GM23338 (cell line): Measurements from ENCODE around the gene EXOC6. TPM values are rescaled to one million over a fixed set of nuclear protein-coding genes. Genes with fewer than 3 reads are reported as not detected.

Experiments
- ATAC-seq: fragments of 200-7000 bp; cut with Tn5 transposase; 3 replicates; pipeline ENCODE4 v1.9.1; 2020
- DNase-seq: peaks from one replicate; pipeline ENCODE4 v3.0.0-alpha.2; 2015; ENCODE audit warnings: low spot score
- H2AFZ ChIP-seq: fragments of 200-600 bp; sonication (generic); 2 replicates; pipeline ENCODE4 v1.8.0; 2016; ENCODE audit warnings: antibody characterized with exemption, mild to moderate bottlenecking, moderate library complexity
- H3F3A ChIP-seq: fragments of 200-600 bp; sonication (generic); replicated peaks from 2 replicates; pipeline ENCODE4 v1.8.0; 2017; ENCODE audit warnings: antibody characterized with exemption, mixed run types, low read depth
- H3K27ac ChIP-seq: fragments of 200-600 bp; sonication (generic); 2 replicates; pipeline ENCODE4 v1.6.1; 2016; ENCODE audit warnings: low read depth
- H3K27me3 ChIP-seq: fragments of 200-600 bp; sonication (generic); 2 replicates; pipeline ENCODE4 v1.8.0; 2016; ENCODE audit warnings: mild to moderate bottlenecking, mixed run types, moderate library complexity; ENCODE audit not compliant: insufficient read depth
- H3K36me3 ChIP-seq: fragments of 200-600 bp; sonication (generic); 2 replicates; pipeline ENCODE4 v1.8.0; 2016; ENCODE audit warnings: mild to moderate bottlenecking; ENCODE audit not compliant: insufficient read depth
- H3K4me1 ChIP-seq: fragments of 200-600 bp; sonication (generic); 2 replicates; pipeline ENCODE4 v1.8.0; 2016; ENCODE audit warnings: mild to moderate bottlenecking, moderate library complexity; ENCODE audit not compliant: insufficient read depth
- H3K4me2 ChIP-seq: fragments of 200-600 bp; sonication (generic); 2 replicates; pipeline ENCODE4 v1.7.1; 2017; ENCODE audit warnings: mixed run types
- H3K4me3 ChIP-seq: fragments of 200-600 bp; sonication (generic); 2 replicates; pipeline ENCODE4 v1.6.1; 2016; ENCODE audit warnings: mixed run types
- H3K79me2 ChIP-seq: fragments of 200-600 bp; sonication (generic); replicated peaks from 2 replicates; pipeline ENCODE4 v1.8.0; 2017; ENCODE audit warnings: mild to moderate bottlenecking; ENCODE audit not compliant: insufficient read depth
- H3K9me2 ChIP-seq: fragments of 200-600 bp; sonication (generic); 2 replicates; pipeline ENCODE4 v1.8.0; 2017; ENCODE audit not compliant: insufficient read depth
- H4K20me1 ChIP-seq: fragments of 200-600 bp; sonication (generic); replicated peaks from 2 replicates; pipeline ENCODE4 v1.8.0; 2017; ENCODE audit warnings: mild to moderate bottlenecking; ENCODE audit not compliant: insufficient read depth
- H3K27ac Mint-ChIP-seq: 2 replicates; pipeline ENCODE4 v1.8.0; 2020; ENCODE audit warnings: inconsistent platforms, mild to moderate bottlenecking, moderate library complexity, mixed read lengths
- H3K27me3 Mint-ChIP-seq: 3 replicates; pipeline ENCODE4 v1.8.0; 2022; ENCODE audit warnings: low read depth, mild to moderate bottlenecking, moderate library complexity, mixed read lengths, inconsistent platforms; ENCODE audit not compliant: insufficient read depth, poor library complexity
- H3K36me3 Mint-ChIP-seq: 3 replicates; pipeline ENCODE4 v1.8.0; 2021; ENCODE audit warnings: low read depth, mild to moderate bottlenecking, inconsistent platforms, moderate library complexity, mixed read lengths
- H3K4me1 Mint-ChIP-seq: 3 replicates; pipeline ENCODE4 v1.8.0; 2020; ENCODE audit warnings: mild to moderate bottlenecking, inconsistent platforms, mixed read lengths
- H3K4me3 Mint-ChIP-seq: 3 replicates; pipeline ENCODE4 v1.8.0; 2021; ENCODE audit warnings: moderate library complexity, mild to moderate bottlenecking, inconsistent platforms, mixed read lengths
- H3K9me3 Mint-ChIP-seq: 3 replicates; pipeline ENCODE4 v1.8.0; 2020; ENCODE audit warnings: moderate library complexity, mild to moderate bottlenecking, inconsistent platforms, mixed read lengths
- EZH2 ChIP-seq: fragments of 200-600 bp; sonication (generic); IDR thresholded peaks from one replicate; pipeline ENCODE4 v1.8.0; 2017; ENCODE audit warnings: antibody characterized with exemption, mild to moderate bottlenecking, low read depth; ENCODE audit not compliant: unreplicated experiment
- EZH2phosphoT487 ChIP-seq: fragments of 200-600 bp; sonication (generic); IDR thresholded peaks from one replicate; pipeline ENCODE4 v1.8.1; 2018; ENCODE audit warnings: antibody characterized with exemption; ENCODE audit not compliant: unreplicated experiment
- JUNB ChIP-seq: IDR thresholded peaks from one replicate; pipeline ENCODE4 v1.6.1; 2016; ENCODE audit warnings: antibody characterized with exemption; ENCODE audit not compliant: unreplicated experiment
- POLR2AphosphoS5 ChIP-seq: IDR thresholded peaks from 2 replicates; pipeline ENCODE4 v1.6.1; 2016; ENCODE audit warnings: antibody characterized with exemption, low read depth
- STAT1 ChIP-seq: IDR thresholded peaks from one replicate; pipeline ENCODE4 v1.6.1; 2016; ENCODE audit warnings: antibody characterized with exemption; ENCODE audit not compliant: unreplicated experiment
- ZNF114 ChIP-seq: fragments of 250-450 bp; sonication (Bioruptor Pico); IDR thresholded peaks from 2 replicates; pipeline ENCODE4 v1.5.0; 2020; ENCODE audit warnings: mild to moderate bottlenecking, moderate library complexity
- polyA plus RNA-seq: library from polyadenylated mRNA; unstranded; fragments of >200 nt; fragmentation: Nextera tagmentation; extraction: Ambion mirVana; gene quantifications from 2 replicates; pipeline ENCODE4 v1.2.1, GENCODE V29; 2016
- total RNA-seq: library from RNA; depleted of rRNA; stranded (reverse); fragments of >200 nt; shearing (Covaris generic); gene quantifications from 2 replicates; pipeline ENCODE4 v1.2.3, GENCODE V29; 2014
- TF ChIP-seq, protein P1 (sequence below): IDR thresholded peaks from 2 replicates; pipeline ENCODE4 v1.6.1; 2016; ENCODE audit warnings: antibody characterized with exemption
- TF ChIP-seq, protein P2 (sequence below): fragments of 250-450 bp; sonication (Bioruptor Pico); IDR thresholded peaks from 2 replicates; pipeline ENCODE4 v1.5.0; 2020; ENCODE audit warnings: mild to moderate bottlenecking, moderate library complexity
- TF ChIP-seq, protein P3 (sequence below), 2 experiments: fragments of 200-600 bp in 1 of 2; sonication (generic) in 1 of 2; conservative IDR thresholded peaks; 2 replicates each; pipeline versions ENCODE4 v1.5.1 to v1.6.1; 2016 to 2017; ENCODE audit warnings: antibody characterized with exemption in 2 of 2, low read depth in 2 of 2, mild to moderate bottlenecking in 2 of 2, moderate library complexity in 1 of 2
- TF ChIP-seq, protein P4 (sequence below): IDR thresholded peaks from one replicate; pipeline ENCODE4 v1.6.1; 2018; ENCODE audit warnings: antibody characterized with exemption; ENCODE audit not compliant: unreplicated experiment

EXOC6 gene
- total and polyA plus RNA-seq, 2 experiments from 2014 or later = 5.0 to 6.0 TPM

DNA sequence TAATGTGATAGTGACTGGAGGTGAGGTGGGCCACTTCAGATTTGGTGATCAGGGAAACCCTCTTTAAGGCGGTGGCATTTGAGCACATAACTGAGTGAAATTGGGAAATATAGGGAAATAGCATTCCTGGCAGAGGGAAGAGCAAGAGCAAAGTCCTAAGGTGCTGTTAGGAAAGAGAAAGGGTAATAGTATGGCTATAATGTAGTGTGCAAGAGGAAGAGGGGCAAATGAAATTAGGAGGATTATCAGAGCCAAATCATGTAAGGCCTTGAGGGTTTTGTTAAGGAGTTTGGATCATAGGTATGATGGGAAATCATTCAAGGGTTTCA lies 184.5 kb downstream of the EXOC6 start:
- no peak overlapping the region for H3K4me3 ChIP-seq
- H3K79me2 ChIP-seq = no peaks in the 10 kb centered on the region
- TF ChIP-seq, protein P1, sequence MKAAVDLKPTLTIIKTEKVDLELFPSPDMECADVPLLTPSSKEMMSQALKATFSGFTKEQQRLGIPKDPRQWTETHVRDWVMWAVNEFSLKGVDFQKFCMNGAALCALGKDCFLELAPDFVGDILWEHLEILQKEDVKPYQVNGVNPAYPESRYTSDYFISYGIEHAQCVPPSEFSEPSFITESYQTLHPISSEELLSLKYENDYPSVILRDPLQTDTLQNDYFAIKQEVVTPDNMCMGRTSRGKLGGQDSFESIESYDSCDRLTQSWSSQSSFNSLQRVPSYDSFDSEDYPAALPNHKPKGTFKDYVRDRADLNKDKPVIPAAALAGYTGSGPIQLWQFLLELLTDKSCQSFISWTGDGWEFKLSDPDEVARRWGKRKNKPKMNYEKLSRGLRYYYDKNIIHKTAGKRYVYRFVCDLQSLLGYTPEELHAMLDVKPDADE = no peak
- TF ChIP-seq EZH2 = no peak
- TF ChIP-seq EZH2phosphoT487 = no peak
- TF ChIP-seq, protein P2, sequence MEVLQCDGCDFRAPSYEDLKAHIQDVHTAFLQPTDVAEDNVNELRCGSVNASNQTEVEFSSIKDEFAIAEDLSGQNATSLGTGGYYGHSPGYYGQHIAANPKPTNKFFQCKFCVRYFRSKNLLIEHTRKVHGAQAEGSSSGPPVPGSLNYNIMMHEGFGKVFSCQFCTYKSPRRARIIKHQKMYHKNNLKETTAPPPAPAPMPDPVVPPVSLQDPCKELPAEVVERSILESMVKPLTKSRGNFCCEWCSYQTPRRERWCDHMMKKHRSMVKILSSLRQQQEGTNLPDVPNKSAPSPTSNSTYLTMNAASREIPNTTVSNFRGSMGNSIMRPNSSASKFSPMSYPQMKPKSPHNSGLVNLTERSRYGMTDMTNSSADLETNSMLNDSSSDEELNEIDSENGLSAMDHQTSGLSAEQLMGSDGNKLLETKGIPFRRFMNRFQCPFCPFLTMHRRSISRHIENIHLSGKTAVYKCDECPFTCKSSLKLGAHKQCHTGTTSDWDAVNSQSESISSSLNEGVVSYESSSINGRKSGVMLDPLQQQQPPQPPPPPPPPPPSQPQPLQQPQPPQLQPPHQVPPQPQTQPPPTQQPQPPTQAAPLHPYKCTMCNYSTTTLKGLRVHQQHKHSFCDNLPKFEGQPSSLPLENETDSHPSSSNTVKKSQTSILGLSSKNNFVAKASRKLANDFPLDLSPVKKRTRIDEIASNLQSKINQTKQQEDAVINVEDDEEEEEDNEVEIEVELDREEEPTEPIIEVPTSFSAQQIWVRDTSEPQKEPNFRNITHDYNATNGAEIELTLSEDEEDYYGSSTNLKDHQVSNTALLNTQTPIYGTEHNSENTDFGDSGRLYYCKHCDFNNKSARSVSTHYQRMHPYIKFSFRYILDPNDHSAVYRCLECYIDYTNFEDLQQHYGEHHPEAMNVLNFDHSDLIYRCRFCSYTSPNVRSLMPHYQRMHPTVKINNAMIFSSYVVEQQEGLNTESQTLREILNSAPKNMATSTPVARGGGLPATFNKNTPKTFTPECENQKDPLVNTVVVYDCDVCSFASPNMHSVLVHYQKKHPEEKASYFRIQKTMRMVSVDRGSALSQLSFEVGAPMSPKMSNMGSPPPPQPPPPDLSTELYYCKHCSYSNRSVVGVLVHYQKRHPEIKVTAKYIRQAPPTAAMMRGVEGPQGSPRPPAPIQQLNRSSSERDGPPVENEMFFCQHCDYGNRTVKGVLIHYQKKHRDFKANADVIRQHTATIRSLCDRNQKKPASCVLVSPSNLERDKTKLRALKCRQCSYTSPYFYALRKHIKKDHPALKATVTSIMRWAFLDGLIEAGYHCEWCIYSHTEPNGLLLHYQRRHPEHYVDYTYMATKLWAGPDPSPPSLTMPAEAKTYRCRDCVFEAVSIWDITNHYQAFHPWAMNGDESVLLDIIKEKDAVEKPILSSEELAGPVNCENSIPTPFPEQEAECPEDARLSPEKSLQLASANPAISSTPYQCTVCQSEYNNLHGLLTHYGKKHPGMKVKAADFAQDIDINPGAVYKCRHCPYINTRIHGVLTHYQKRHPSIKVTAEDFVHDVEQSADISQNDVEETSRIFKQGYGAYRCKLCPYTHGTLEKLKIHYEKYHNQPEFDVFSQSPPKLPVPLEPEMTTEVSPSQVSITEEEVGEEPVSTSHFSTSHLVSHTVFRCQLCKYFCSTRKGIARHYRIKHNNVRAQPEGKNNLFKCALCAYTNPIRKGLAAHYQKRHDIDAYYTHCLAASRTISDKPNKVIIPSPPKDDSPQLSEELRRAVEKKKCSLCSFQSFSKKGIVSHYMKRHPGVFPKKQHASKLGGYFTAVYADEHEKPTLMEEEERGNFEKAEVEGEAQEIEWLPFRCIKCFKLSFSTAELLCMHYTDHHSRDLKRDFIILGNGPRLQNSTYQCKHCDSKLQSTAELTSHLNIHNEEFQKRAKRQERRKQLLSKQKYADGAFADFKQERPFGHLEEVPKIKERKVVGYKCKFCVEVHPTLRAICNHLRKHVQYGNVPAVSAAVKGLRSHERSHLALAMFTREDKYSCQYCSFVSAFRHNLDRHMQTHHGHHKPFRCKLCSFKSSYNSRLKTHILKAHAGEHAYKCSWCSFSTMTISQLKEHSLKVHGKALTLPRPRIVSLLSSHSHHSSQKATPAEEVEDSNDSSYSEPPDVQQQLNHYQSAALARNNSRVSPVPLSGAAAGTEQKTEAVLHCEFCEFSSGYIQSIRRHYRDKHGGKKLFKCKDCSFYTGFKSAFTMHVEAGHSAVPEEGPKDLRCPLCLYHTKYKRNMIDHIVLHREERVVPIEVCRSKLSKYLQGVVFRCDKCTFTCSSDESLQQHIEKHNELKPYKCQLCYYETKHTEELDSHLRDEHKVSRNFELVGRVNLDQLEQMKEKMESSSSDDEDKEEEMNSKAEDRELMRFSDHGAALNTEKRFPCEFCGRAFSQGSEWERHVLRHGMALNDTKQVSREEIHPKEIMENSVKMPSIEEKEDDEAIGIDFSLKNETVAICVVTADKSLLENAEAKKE = no peak
- no peak for TF ChIP-seq JUNB
- TF ChIP-seq POLR2AphosphoS5 = no peak
- no peak for TF ChIP-seq ZNF114
- TF ChIP-seq STAT1 = no peak
- TF ChIP-seq, protein P3, sequence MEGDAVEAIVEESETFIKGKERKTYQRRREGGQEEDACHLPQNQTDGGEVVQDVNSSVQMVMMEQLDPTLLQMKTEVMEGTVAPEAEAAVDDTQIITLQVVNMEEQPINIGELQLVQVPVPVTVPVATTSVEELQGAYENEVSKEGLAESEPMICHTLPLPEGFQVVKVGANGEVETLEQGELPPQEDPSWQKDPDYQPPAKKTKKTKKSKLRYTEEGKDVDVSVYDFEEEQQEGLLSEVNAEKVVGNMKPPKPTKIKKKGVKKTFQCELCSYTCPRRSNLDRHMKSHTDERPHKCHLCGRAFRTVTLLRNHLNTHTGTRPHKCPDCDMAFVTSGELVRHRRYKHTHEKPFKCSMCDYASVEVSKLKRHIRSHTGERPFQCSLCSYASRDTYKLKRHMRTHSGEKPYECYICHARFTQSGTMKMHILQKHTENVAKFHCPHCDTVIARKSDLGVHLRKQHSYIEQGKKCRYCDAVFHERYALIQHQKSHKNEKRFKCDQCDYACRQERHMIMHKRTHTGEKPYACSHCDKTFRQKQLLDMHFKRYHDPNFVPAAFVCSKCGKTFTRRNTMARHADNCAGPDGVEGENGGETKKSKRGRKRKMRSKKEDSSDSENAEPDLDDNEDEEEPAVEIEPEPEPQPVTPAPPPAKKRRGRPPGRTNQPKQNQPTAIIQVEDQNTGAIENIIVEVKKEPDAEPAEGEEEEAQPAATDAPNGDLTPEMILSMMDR (conservative IDR thresholded peaks at IDR 0.05; ENCODE audit: low read depth in 2 of 2) = no peak
- TF ChIP-seq, protein P4, sequence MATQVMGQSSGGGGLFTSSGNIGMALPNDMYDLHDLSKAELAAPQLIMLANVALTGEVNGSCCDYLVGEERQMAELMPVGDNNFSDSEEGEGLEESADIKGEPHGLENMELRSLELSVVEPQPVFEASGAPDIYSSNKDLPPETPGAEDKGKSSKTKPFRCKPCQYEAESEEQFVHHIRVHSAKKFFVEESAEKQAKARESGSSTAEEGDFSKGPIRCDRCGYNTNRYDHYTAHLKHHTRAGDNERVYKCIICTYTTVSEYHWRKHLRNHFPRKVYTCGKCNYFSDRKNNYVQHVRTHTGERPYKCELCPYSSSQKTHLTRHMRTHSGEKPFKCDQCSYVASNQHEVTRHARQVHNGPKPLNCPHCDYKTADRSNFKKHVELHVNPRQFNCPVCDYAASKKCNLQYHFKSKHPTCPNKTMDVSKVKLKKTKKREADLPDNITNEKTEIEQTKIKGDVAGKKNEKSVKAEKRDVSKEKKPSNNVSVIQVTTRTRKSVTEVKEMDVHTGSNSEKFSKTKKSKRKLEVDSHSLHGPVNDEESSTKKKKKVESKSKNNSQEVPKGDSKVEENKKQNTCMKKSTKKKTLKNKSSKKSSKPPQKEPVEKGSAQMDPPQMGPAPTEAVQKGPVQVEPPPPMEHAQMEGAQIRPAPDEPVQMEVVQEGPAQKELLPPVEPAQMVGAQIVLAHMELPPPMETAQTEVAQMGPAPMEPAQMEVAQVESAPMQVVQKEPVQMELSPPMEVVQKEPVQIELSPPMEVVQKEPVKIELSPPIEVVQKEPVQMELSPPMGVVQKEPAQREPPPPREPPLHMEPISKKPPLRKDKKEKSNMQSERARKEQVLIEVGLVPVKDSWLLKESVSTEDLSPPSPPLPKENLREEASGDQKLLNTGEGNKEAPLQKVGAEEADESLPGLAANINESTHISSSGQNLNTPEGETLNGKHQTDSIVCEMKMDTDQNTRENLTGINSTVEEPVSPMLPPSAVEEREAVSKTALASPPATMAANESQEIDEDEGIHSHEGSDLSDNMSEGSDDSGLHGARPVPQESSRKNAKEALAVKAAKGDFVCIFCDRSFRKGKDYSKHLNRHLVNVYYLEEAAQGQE = no peak
- Mint-ChIP-seq H3K4me3 (no peak overlapping the region; the same call in 2 of the 3 replicates), H3K9me3 (no peaks in the 10 kb centered on the region), H3K27me3 (no peaks in the 10 kb centered on the region), H3K36me3 (peaks cover 3% of the 10 kb centered on the region; the same call in 2 of the 3 replicates), H3K27ac (no peak overlapping the region), H3K4me1 (peaks cover 27% of the 10 kb centered on the region)
- no peaks in the 10 kb centered on the region for H3K36me3 ChIP-seq
- H3K27ac ChIP-seq = no peak overlapping the region; the same call in 1 of the 2 replicates
- no peaks in the 10 kb centered on the region for H3K9me2 ChIP-seq
- no peaks in the 10 kb centered on the region for H3F3A ChIP-seq
- peak overlapping the region; percentile 10; the same call in 1 of the 2 replicates for H3K4me2 ChIP-seq
- no peak overlapping the region for H2AFZ ChIP-seq
- ATAC-seq = no peak
- no peak for DNase-seq
- peaks cover 25% of the 10 kb centered on the region for H3K4me1 ChIP-seq
- no peaks in the 10 kb centered on the region for H4K20me1 ChIP-seq
- H3K27me3 ChIP-seq = no peaks in the 10 kb centered on the region
